ENCODE data around the gene TRAF3.

The TRAF3 gene

DNA sequence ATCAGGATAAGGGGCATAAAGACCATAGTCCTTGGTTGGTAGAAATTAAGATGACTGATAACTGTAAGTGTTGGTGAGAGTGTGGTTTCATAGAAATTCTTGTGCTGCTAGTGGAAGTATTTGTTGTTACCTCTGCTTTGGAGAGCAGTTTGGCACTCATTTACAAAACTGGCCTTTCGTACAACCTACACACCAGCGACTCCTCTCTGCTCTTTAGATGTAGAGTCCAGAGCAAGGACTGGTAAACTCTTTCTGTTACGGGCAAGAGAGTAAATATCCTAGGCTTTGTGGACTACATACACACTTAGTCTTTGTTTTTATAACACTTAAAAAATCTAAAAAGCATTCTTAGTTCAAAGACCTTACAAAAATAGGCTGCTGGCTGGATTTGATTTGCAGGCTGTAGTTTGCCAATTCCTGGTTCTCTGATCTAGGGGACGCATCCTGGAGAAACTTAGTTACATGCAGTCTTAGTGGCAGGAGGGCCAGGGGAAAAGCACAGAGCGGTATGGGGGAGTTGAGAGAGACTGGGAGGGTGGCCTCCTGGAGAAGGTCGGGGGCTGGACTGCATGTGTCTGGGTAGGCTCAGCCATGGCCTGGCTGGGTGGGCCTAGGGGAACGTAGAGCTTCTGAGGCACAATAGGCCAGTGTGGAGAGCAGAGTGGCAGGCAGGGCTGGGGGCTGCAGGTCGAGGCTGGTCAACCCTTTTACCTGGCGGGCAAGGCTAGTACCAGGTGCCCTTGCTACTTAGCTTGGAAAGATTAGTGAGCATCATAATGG, 89.9 kb downstream of the TRAF3 start:
- TF ChIP-seq, protein P1, sequence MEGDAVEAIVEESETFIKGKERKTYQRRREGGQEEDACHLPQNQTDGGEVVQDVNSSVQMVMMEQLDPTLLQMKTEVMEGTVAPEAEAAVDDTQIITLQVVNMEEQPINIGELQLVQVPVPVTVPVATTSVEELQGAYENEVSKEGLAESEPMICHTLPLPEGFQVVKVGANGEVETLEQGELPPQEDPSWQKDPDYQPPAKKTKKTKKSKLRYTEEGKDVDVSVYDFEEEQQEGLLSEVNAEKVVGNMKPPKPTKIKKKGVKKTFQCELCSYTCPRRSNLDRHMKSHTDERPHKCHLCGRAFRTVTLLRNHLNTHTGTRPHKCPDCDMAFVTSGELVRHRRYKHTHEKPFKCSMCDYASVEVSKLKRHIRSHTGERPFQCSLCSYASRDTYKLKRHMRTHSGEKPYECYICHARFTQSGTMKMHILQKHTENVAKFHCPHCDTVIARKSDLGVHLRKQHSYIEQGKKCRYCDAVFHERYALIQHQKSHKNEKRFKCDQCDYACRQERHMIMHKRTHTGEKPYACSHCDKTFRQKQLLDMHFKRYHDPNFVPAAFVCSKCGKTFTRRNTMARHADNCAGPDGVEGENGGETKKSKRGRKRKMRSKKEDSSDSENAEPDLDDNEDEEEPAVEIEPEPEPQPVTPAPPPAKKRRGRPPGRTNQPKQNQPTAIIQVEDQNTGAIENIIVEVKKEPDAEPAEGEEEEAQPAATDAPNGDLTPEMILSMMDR (IDR thresholded peaks at IDR 0.05; ENCODE audit: insufficient read depth, low read depth, low read length, missing control alignments): no peak
- no peak for DNase-seq (ENCODE audit: low read depth)
- H3K4me3 ChIP-seq (ENCODE audit: low read depth, low read length): no peak overlapping the region

DNA sequence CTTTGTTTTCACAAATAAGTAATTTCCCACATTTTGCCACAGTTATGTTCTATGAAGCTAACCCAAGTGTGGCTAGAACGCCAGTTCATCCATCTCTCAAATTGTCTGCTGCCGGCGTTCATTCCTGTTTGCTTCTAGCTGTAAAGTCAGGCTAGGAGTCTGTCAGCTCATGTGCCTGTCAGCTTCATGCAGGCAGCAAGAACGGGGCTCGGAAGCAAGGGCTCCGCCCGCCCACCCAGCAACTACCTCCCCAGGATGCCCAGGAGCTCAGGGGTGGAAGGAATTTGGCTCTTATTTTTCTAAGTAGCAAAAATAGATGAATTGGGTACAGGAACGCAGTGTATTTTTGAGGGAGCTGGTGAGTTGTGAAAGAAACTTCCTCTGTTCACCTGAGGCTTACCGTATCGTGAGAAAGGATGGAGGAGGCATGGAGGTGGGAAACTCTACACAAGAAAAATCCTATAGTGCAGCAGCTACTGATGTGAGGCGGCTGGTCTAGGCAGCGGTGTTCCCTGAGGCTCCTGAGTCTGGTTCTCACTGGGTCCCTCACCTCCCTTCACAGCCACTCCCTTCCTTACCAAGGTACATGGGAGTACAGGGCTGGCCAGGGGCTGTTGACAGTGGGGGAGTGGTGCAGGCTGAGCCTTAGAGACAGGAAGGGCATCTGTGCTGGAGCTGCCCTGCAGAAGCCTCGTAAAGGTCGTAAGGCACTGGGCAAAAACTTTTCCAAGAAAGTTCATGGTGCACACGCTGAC, 90.8 kb downstream of the TRAF3 start:
- DNase-seq (ENCODE audit: low read depth): no peak
- TF ChIP-seq, protein P1 (IDR thresholded peaks at IDR 0.05; ENCODE audit: insufficient read depth, low read depth, low read length, missing control alignments): no peak
- H3K4me3 ChIP-seq (ENCODE audit: low read depth, low read length): no peak overlapping the region

DNA sequence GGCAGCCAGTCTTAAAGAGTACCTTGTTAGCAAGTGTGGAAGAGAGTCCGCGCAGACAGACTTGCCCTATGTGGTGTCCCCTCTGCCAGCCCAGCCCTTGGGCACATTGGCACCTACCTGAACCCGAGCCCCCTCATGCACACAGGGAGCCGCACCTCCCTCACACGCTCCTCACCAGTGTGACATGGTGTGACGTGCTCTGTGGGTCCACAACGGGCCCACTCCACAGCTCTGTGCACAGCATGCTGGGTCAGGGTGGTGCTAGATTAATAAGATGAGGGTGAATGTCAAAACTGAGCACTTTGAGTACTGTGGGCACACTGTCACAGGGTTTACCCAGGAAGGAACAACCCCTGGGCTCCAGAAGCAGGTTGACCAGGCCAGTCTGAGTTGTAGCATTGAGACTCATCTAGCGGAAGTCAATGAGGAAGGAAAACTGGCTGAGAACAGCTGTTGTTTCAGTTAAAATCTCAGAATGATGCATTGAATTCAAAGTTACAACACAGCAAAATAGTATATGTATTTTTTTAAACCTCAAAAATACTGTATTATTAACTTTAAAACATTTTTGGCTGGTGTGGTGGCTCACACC, 91.8 kb downstream of the TRAF3 start:
- no peak for DNase-seq (ENCODE audit: low read depth)
- TF ChIP-seq, protein P1 (IDR thresholded peaks at IDR 0.05; ENCODE audit: insufficient read depth, low read depth, low read length, missing control alignments): no peak
- H3K4me3 ChIP-seq (ENCODE audit: low read depth, low read length): no peak overlapping the region

DNA sequence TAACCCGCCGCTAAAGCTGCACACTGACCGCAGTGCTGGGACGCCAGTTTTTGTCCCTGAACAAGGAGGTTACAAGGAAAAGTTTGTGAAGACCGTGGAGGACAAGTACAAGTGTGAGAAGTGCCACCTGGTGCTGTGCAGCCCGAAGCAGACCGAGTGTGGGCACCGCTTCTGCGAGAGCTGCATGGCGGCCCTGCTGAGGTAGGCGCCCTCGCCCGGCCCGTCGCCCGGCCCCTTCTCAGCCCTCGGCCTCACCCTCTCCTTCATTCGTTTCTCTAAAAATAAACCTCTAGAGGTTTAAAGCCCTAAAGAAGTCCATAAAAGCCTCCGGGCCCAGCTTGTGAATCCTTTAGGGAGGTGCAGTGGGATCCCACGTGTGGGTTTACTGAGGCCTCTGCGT, 93.0 kb downstream of the TRAF3 start:
- no peak overlapping the region for H3K4me3 ChIP-seq (ENCODE audit: low read depth, low read length)
- TF ChIP-seq, protein P1 (IDR thresholded peaks at IDR 0.05; ENCODE audit: insufficient read depth, low read depth, low read length, missing control alignments): no peak
- no peak for DNase-seq (ENCODE audit: low read depth)

DNA sequence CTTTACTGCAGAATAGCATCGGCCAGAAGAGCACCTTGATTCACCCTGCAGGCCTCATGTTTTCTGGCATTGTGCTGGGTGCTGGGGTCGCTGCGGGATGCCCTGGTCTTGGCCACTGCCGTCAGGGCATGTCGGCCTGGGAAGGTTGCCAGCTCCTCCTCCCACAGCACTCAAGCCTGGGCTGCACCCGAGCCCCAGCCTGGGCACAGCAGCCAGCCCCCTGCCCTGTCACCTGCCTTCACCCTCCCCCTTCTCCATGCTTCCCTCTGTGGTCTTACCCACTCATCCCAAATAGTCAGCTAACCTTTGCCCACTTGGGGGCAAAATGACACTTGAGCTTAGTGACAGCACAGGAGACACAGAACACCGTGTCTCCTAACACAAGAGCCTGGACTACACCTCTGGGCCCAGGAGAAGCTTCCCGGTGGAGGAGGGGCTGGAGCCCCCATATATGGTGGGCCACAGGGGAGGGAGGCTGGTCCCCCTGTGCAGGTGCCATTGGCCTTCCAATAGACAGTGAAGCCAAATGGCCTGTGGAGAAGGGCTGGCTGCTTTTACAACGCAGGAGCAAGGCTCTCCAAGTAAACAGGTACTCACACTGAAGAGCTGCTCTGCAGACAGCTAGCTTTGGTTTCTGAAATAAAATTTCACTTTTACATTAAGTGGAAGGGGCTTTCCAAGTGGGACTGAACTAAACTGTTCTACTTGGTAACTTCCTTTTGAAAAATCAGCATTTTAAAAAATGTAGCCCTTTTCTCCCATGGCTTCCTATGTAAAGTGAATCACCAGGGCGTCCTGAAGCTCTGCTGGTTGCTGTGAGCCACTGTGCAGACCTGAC, 94.0 kb downstream of the TRAF3 start:
- H3K4me3 ChIP-seq (ENCODE audit: low read depth, low read length): no peak overlapping the region
- no peak for DNase-seq (ENCODE audit: low read depth)

DNA sequence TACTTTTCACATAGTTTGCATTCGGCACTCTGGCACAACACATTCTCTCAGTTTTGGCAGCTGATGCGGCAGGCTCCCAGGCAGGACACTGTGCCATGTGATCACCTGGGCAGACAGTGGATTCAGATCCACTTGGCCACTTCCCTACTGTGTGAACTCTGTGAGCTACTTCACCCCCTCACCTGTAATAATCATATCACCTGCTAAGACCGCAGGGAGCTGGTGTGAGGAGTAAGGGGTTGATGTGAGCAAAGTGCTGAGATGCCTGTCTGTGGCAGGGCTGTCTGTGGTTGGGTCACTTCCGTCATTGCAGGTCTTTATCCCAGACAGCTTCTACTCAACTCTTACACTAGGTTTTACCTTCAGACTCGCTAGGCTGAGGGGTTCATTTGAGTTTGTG, 94.8 kb downstream of the TRAF3 start:
- TF ChIP-seq, protein P1 (IDR thresholded peaks at IDR 0.05; ENCODE audit: insufficient read depth, low read depth, low read length, missing control alignments): no peak
- DNase-seq (ENCODE audit: low read depth): no peak
- H3K4me3 ChIP-seq (ENCODE audit: low read depth, low read length): no peak overlapping the region

More for the DNA sequence above, 94.0 kb downstream of the TRAF3 start:
- TF ChIP-seq, protein P1 (IDR thresholded peaks at IDR 0.05; ENCODE audit: insufficient read depth, low read depth, low read length, missing control alignments): no peak
